Testis (tissue), 3 donors: Measurements from ENCODE around the gene ARSK. TPM values are rescaled to one million over a fixed set of nuclear protein-coding genes. Genes with fewer than 3 reads are reported as not detected.

ENCODE experiments used
- DNase-seq: peaks from one replicate; pipeline ENCODE4 v3.0.0-alpha.2; 2019
- H3K27ac ChIP-seq, 2 donors: fragments of 200-600 bp; sonication (generic); one replicate each; pipeline ENCODE4 v1.5.1; 2019
- H3K27me3 ChIP-seq: fragments of 200-600 bp; sonication (generic); one replicate; pipeline ENCODE4 v1.5.1; 2019
- H3K36me3 ChIP-seq: fragments of 200-600 bp; sonication (generic); one replicate; pipeline ENCODE4 v1.5.1; 2017; ENCODE audit warnings: low read depth; ENCODE audit errors: missing control alignments
- H3K4me1 ChIP-seq: fragments of 200-600 bp; sonication (generic); one replicate; pipeline ENCODE4 v1.5.1; 2019
- H3K4me3 ChIP-seq, 2 donors: fragments of 200-600 bp; sonication (generic); one replicate each; pipeline ENCODE4 v1.5.1; 2017 to 2019
- H3K9me3 ChIP-seq: fragments of 200-600 bp; sonication (generic); one replicate; pipeline ENCODE4 v1.5.1; 2017
- CTCF ChIP-seq, 3 experiments: fragments of 450-650 bp in 2 of 3; fragments of 200-600 bp in 1 of 3; sonication (generic) in 1 of 3; IDR thresholded peaks; one replicate each; pipeline ENCODE4 v1.5.1; 2016 to 2019; ENCODE audit warnings: antibody characterized with exemption in 3 of 3, mild to moderate bottlenecking in 2 of 3, moderate library complexity in 1 of 3
- POLR2A ChIP-seq: fragments of 450-650 bp; IDR thresholded peaks from one replicate; pipeline ENCODE4 v1.6.1; 2017; ENCODE audit warnings: antibody characterized with exemption, mild to moderate bottlenecking, moderate library complexity
- WGBS, 2 donors: methylation state at CpG; one replicate each; pipeline ENCODE4 v1.1.5; 2018; 5-methylcytosine and 5-hydroxymethylcytosine counted together
- intact Hi-C: fragments of 100-400 bp; cut with DNase I; formaldehyde crosslinking; loops from one replicate; pipeline ENCODE4 v1.15.1; 2023; ENCODE audit warnings: low total_unique reads
- polyA plus RNA-seq: library from polyadenylated mRNA; stranded (reverse); fragments of 350-450 nt; fragmentation: Illumina TruSeq; extraction: RNeasy Lipid Tissue Mini Kit (QIAGEN cat#74804); gene quantifications from one replicate; pipeline ENCODE4 v1.2.3, GENCODE V29; 2014; ENCODE audit warnings: low read depth, low replicate concordance; ENCODE audit not compliant: insufficient read depth
- total RNA-seq, 2 donors: library from RNA; depleted of rRNA; stranded (reverse); fragments of >200 nt; gene quantifications; one replicate each; pipeline ENCODE4 v1.2.3, GENCODE V29; 2016

Gene ARSK
- total and polyA plus RNA-seq, 3 donors from 2014 or later = 2.4 to 6.8 (median 5.8) TPM

- no peaks in the 10 kb centered on the region for H3K27me3 ChIP-seq
- H3K4me3 ChIP-seq = no peak overlapping the region
- H3K36me3 ChIP-seq = no peaks in the 10 kb centered on the region
- no peaks in the 10 kb centered on the region for H3K9me3 ChIP-seq
- peaks cover 3% of the 10 kb centered on the region for H3K4me1 ChIP-seq
- TF ChIP-seq POLR2A (no peak), CTCF (IDR thresholded peaks at IDR 0.05) (no peak)
- intact Hi-C loops = no loop called here
- no peak overlapping the region for H3K27ac ChIP-seq
- DNase-seq = no peak
Observed at GRCh38 chr5:95528565-95528964, 26.3 kb upstream of the ARSK start.

GRCh38 chr5:95530416-95530815, 24.5 kb upstream of the ARSK start:
- Histone ChIP-seq H3K4me1 (peaks cover 7% of the 10 kb centered on the region), H3K4me3 (no peak overlapping the region), H3K9me3 (no peaks in the 10 kb centered on the region), H3K27me3 (no peaks in the 10 kb centered on the region), H3K36me3 (no peaks in the 10 kb centered on the region), H3K27ac (no peak overlapping the region)
- TF ChIP-seq POLR2A = no peak
- no peak for TF ChIP-seq CTCF (IDR thresholded peaks at IDR 0.05)
- 94 to 97% methylated on average over 2 of the region's 2 CpGs for WGBS, 2 donors
- no peak for DNase-seq
- intact Hi-C loops = no loop called here

GRCh38 chr5:95531491-95531890, 23.4 kb upstream of the ARSK start:
- Histone ChIP-seq H3K36me3 (no peaks in the 10 kb centered on the region), H3K27ac (no peak overlapping the region), H3K9me3 (no peaks in the 10 kb centered on the region), H3K4me1 (peaks cover 7% of the 10 kb centered on the region), H3K27me3 (no peaks in the 10 kb centered on the region), H3K4me3 (no peak overlapping the region)
- DNase-seq = no peak
- intact Hi-C loops = no loop called here
- TF ChIP-seq CTCF (IDR thresholded peaks at IDR 0.05) = no peak
- TF ChIP-seq POLR2A = no peak

GRCh38 chr5:95532415-95532814, 22.5 kb upstream of the ARSK start:
- intact Hi-C loops = no loop called here
- no peaks in the 10 kb centered on the region for H3K9me3 ChIP-seq
- 84 to 91% methylated on average over 2 of the region's 2 CpGs for WGBS, 2 donors
- no peak overlapping the region for H3K4me3 ChIP-seq
- H3K36me3 ChIP-seq = no peaks in the 10 kb centered on the region
- peaks cover 7% of the 10 kb centered on the region for H3K4me1 ChIP-seq
- DNase-seq = no peak
- TF ChIP-seq CTCF (IDR thresholded peaks at IDR 0.05) = no peak
- TF ChIP-seq POLR2A = no peak
- no peak overlapping the region for H3K27ac ChIP-seq
- H3K27me3 ChIP-seq = no peaks in the 10 kb centered on the region

- intact Hi-C loops = no loop called here
- no peaks in the 10 kb centered on the region for H3K27me3 ChIP-seq
- DNase-seq = peak; percentile 25
- H3K27ac ChIP-seq = peak overlapping the region in 1 of 2 donors; percentile 17
- no peaks in the 10 kb centered on the region for H3K9me3 ChIP-seq
- no peaks in the 10 kb centered on the region for H3K36me3 ChIP-seq
- peaks cover 7% of the 10 kb centered on the region for H3K4me1 ChIP-seq
- WGBS, 2 donors = 63 to 64% methylated on average over 2 of the region's 2 CpGs
- H3K4me3 ChIP-seq = no peak overlapping the region
- no peak for TF ChIP-seq POLR2A
- no peak for TF ChIP-seq CTCF (IDR thresholded peaks at IDR 0.05)
Observed at GRCh38 chr5:95533106-95533505, 21.8 kb upstream of the ARSK start.
